Brain microvascular endothelial cell (primary cell): Measurements from ENCODE around the gene WNT5B.

ENCODE experiments used
- DNase-seq: peaks from one replicate; pipeline ENCODE4 v3.0.0-alpha.2; 2020
- H3K27ac ChIP-seq: fragments of 250-450 bp; sonication (Bioruptor Pico); 2 replicates; pipeline ENCODE4 v1.5.1; 2020; ENCODE audit warnings: mild to moderate bottlenecking, moderate library complexity
- H3K27me3 ChIP-seq: fragments of 250-450 bp; sonication (Bioruptor Pico); replicated peaks from 2 replicates; pipeline ENCODE4 v1.5.1; 2020; ENCODE audit warnings: mild to moderate bottlenecking
- H3K36me3 ChIP-seq: fragments of 250-450 bp; sonication (Bioruptor Pico); replicated peaks from 2 replicates; pipeline ENCODE4 v1.5.1; 2020; ENCODE audit warnings: mild to moderate bottlenecking
- H3K4me3 ChIP-seq: 2 replicates; pipeline ENCODE4 v1.5.1; 2011; ENCODE audit warnings: low read depth, mild to moderate bottlenecking, control low read depth, low read length, moderate library complexity
- CTCF ChIP-seq: IDR thresholded peaks from 2 replicates; pipeline ENCODE4 v1.5.1; 2011; ENCODE audit warnings: low read depth, mild to moderate bottlenecking, moderate library complexity, low read length, control low read depth, inconsistent platforms; ENCODE audit errors: missing control alignments
- in situ Hi-C: cut with HindIII; loops from 2 replicates; pipeline ENCODE4 v1.10.0; 2017; ENCODE audit warnings: low sequenced_read_pairs, low pct_ligation_motif_present

Gene WNT5B

GRCh38 chr12:1628666-1629337, at the start of gene WNT5B:
Gene WNT5B (plus strand): TSS chr12:1629231. CDS start chr12:1631355, 2,124 bp downstream.
- Histone ChIP-seq H3K4me3 (peak within 1 kb of the TSS; percentile 48), H3K27me3 (no peaks in the 10 kb centered on the region)

DNA sequence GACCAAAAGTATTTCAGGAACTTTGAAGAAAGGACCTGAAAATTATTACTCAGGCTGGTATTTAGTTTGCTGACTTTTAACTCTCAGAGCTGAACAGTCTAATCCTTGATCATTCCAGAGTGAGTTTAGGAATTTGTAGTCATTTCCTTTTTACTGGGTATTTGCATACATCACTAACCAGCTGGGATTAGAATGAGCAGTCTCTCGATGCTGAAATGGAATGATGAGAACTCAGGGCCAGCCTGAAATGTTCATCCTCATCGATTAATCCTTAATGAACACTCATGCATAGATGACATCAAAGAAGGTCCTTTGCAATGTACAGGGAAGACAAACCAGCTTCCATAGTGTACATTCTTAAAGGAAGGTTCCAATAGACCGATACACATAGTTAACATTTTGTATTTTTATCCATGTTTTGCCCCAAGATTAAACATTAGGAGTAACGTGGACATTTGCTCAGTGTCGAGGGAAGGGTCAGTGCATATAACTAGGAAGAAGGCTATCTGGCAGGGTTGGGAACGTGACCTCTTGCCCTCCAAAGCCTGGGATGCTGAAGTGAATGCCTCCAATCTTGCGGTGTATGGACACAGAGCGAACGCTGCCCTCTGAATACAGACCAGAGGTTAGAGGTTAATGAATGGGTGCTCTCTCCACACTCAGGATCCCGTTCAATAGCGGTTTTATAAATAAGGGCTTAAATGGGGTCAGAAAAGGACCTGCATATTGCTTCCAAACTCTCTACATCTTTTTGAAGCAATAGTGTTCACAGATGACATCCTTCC, 49.2 kb upstream of the WNT5B start:
- no peaks in the 10 kb centered on the region for H3K27me3 ChIP-seq
- in situ Hi-C loops: no loop called here
- no peak overlapping the region for H3K27ac ChIP-seq
- DNase-seq: no peak
- no peaks in the 10 kb centered on the region for H3K36me3 ChIP-seq
- H3K4me3 ChIP-seq: no peak overlapping the region
- no peak for TF ChIP-seq CTCF

More at GRCh38 chr12:1628666-1629337, at the start of gene WNT5B:
- no peak for DNase-seq
- TF ChIP-seq CTCF: no peak
- Histone ChIP-seq H3K27ac (no peak within 1 kb of the TSS), H3K36me3 (no peaks in the 10 kb centered on the region)
- in situ Hi-C loops: no loop called here

GRCh38 chr12:1580526-1580925, 48.5 kb upstream of the WNT5B start:
- TF ChIP-seq CTCF: no peak
- no peak overlapping the region for H3K27ac ChIP-seq
- H3K4me3 ChIP-seq: no peak overlapping the region
- no peaks in the 10 kb centered on the region for H3K27me3 ChIP-seq
- in situ Hi-C loops: no loop called here
- DNase-seq: no peak
- no peaks in the 10 kb centered on the region for H3K36me3 ChIP-seq

DNA sequence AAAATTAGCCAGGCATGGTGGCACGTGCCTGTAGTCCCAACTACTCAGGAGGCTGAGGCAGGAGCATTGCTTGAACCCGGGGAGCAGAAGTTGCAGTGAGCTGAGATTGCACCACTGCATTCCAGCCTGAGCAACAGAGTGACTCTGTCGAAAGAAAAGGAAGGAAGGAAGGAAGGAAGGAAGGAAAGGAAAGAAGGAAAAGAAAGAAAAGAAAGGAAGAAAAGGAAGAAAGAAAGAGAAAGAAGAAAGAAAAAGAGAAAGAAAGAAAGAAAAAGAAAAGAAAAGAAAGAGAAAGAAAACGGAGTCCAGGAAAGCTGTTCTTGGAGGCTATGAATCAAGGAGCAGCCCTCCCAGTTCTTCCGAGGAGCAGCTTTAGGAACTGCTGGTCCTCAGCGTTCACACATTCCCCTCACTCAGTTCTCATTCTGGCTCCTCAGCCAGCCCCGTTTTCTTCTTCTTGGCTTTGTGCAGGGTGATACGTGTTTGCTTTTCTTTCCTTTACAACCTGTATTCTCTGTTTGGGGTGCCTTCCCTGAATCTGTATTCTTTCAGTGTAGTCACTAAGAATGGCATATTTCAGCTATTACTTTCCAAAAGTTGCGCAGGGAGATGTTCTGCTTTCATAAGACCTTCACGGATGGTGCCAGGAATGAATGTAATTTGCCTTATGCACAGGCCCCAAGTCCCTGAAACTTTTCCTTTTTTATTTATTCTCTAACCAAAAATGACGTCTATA, 46.9 kb upstream of the WNT5B start:
- no peak for DNase-seq
- H3K27ac ChIP-seq: no peak overlapping the region
- in situ Hi-C loops: no loop called here
- H3K27me3 ChIP-seq: no peaks in the 10 kb centered on the region
- TF ChIP-seq CTCF: no peak
- H3K4me3 ChIP-seq: no peak overlapping the region
- no peaks in the 10 kb centered on the region for H3K36me3 ChIP-seq

- in situ Hi-C loops: no loop called here
- Histone ChIP-seq H3K27ac (no peak overlapping the region), H3K4me3 (no peak overlapping the region), H3K27me3 (no peaks in the 10 kb centered on the region), H3K36me3 (no peaks in the 10 kb centered on the region)
- no peak for TF ChIP-seq CTCF
- DNase-seq: no peak
Measured at GRCh38 chr12:1582709-1583050, 46.4 kb upstream of the WNT5B start.
